ENCODE measurements around the gene VEZF1.
"Not testable (repeated sequence)": the region's sequence is repeated elsewhere in the genome, so short reads cannot be mapped to it uniquely, and the experiment has no call there.

GRCh38 chr17:57974053-57974824 lies 13.8 kb downstream of the VEZF1 start:
- not testable (repeated sequence) for TF ChIP-seq CTCF (IDR thresholded peaks at IDR 0.05; ENCODE audit: borderline replicate concordance, extremely low read depth, low read length, poor library complexity, severe bottlenecking); EZH2 (IDR thresholded peaks at IDR 0.05; ENCODE audit: borderline replicate concordance, low read depth, low read length, severe bottlenecking)
